HepG2 (cell line): ENCODE results near the gene AGPAT3.

ENCODE experiments used
- CTCF ChIP-seq: sonication (generic); formaldehyde crosslinking; IDR thresholded peaks from 2 replicates; pipeline ENCODE4 v1.5.0; 2020; ENCODE audit warnings: mild to moderate bottlenecking, missing genetic modification reagents, moderate library complexity
- HNF4A ChIP-seq: sonication (generic); formaldehyde crosslinking; IDR thresholded peaks from 2 replicates; pipeline ENCODE4 v1.4.0; 2020; ENCODE audit warnings: missing genetic modification reagents
- HOXA7 ChIP-seq: sonication (generic); formaldehyde crosslinking; IDR thresholded peaks from 2 replicates; pipeline ENCODE4 v1.8.1; 2022; ENCODE audit warnings: mild to moderate bottlenecking, missing genetic modification reagents, moderate library complexity
- MIER2 ChIP-seq: IDR thresholded peaks from 2 replicates; pipeline ENCODE4 v1.6.1; 2016; ENCODE audit warnings: missing biosample characterization, missing genetic modification reagents
- MYNN ChIP-seq: sonication (generic); formaldehyde crosslinking; IDR thresholded peaks from 2 replicates; pipeline ENCODE4 v1.4.0; 2020; ENCODE audit warnings: mild to moderate bottlenecking, low read depth, missing genetic modification reagents
- RAD21 ChIP-seq: fragments of 450-650 bp; formaldehyde crosslinking; IDR thresholded peaks from 2 replicates; pipeline ENCODE4 v1.5.0; 2020; ENCODE audit warnings: mild to moderate bottlenecking
- ZBTB42 ChIP-seq: sonication (generic); formaldehyde crosslinking; IDR thresholded peaks from 2 replicates; pipeline ENCODE4 v1.5.0; 2020; ENCODE audit warnings: mild to moderate bottlenecking, missing genetic modification reagents
- ZNF432 ChIP-seq: sonication (generic); formaldehyde crosslinking; IDR thresholded peaks from 2 replicates; pipeline ENCODE4 v1.5.0; 2020; ENCODE audit warnings: missing genetic modification reagents, mild to moderate bottlenecking, borderline replicate concordance
- ZNF530 ChIP-seq: sonication (generic); formaldehyde crosslinking; IDR thresholded peaks from 2 replicates; pipeline ENCODE4 v1.5.0; 2020; ENCODE audit warnings: low read depth, mild to moderate bottlenecking, missing genetic modification reagents
- ZNF737 ChIP-seq: sonication (generic); formaldehyde crosslinking; IDR thresholded peaks from 2 replicates; pipeline ENCODE4 v1.5.0; 2020; ENCODE audit warnings: missing genetic modification reagents, mild to moderate bottlenecking, borderline replicate concordance
- TF ChIP-seq, protein P1 (sequence below): sonication (generic); formaldehyde crosslinking; IDR thresholded peaks from 2 replicates; pipeline ENCODE4 v1.4.0; 2020; ENCODE audit warnings: mild to moderate bottlenecking, missing genetic modification reagents
- TF ChIP-seq, protein P2 (sequence below): sonication (generic); formaldehyde crosslinking; IDR thresholded peaks from 2 replicates; pipeline ENCODE4 v1.4.0; 2020; ENCODE audit warnings: missing genetic modification reagents, borderline replicate concordance
- TF ChIP-seq, protein P3 (sequence below): IDR thresholded peaks from 2 replicates; pipeline ENCODE4 v1.6.1; 2016; ENCODE audit warnings: missing biosample characterization, missing genetic modification reagents, low read depth
- TF ChIP-seq, protein P4 (sequence below): sonication (generic); formaldehyde crosslinking; IDR thresholded peaks from 2 replicates; pipeline ENCODE4 v1.8.1; 2023; ENCODE audit warnings: mild to moderate bottlenecking, inconsistent platforms, moderate library complexity, missing genetic modification reagents, borderline replicate concordance

DNA sequence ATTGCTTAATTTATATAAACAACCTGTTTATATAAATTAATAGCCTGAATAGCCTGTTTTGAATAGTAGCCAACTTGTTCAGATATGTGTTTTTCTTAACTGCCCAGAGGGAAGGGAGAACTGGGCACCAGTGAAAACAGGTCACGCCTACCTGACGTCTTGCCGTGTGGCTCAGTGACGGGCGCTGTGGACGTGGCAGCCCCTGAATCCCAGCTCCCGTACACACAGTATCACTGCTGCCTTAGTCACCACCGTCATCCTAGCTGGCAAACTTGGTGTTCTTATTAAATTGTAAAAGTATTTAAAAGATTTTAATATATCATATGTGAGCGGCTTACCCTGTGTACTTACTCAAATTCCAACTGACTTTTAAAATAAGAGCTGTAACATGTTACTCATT, 111.6 kb downstream of the AGPAT3 start:
- TF ChIP-seq, protein P1, sequence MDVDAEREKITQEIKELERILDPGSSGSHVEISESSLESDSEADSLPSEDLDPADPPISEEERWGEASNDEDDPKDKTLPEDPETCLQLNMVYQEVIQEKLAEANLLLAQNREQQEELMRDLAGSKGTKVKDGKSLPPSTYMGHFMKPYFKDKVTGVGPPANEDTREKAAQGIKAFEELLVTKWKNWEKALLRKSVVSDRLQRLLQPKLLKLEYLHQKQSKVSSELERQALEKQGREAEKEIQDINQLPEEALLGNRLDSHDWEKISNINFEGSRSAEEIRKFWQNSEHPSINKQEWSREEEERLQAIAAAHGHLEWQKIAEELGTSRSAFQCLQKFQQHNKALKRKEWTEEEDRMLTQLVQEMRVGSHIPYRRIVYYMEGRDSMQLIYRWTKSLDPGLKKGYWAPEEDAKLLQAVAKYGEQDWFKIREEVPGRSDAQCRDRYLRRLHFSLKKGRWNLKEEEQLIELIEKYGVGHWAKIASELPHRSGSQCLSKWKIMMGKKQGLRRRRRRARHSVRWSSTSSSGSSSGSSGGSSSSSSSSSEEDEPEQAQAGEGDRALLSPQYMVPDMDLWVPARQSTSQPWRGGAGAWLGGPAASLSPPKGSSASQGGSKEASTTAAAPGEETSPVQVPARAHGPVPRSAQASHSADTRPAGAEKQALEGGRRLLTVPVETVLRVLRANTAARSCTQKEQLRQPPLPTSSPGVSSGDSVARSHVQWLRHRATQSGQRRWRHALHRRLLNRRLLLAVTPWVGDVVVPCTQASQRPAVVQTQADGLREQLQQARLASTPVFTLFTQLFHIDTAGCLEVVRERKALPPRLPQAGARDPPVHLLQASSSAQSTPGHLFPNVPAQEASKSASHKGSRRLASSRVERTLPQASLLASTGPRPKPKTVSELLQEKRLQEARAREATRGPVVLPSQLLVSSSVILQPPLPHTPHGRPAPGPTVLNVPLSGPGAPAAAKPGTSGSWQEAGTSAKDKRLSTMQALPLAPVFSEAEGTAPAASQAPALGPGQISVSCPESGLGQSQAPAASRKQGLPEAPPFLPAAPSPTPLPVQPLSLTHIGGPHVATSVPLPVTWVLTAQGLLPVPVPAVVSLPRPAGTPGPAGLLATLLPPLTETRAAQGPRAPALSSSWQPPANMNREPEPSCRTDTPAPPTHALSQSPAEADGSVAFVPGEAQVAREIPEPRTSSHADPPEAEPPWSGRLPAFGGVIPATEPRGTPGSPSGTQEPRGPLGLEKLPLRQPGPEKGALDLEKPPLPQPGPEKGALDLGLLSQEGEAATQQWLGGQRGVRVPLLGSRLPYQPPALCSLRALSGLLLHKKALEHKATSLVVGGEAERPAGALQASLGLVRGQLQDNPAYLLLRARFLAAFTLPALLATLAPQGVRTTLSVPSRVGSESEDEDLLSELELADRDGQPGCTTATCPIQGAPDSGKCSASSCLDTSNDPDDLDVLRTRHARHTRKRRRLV (CRISPR knock-in tag), result no peak
- TF ChIP-seq ZNF530 (CRISPR knock-in tag) (no peak), ZNF737 (no peak), CTCF (no peak), ZBTB42 (CRISPR knock-in tag) (no peak), MIER2 (CRISPR knock-in tag) (no peak), HOXA7 (no peak), MYNN (CRISPR knock-in tag) (no peak), ZNF432 (CRISPR knock-in tag) (no peak), RAD21 (CRISPR knock-in tag) (no peak), HNF4A (no peak)
- TF ChIP-seq, protein P2, sequence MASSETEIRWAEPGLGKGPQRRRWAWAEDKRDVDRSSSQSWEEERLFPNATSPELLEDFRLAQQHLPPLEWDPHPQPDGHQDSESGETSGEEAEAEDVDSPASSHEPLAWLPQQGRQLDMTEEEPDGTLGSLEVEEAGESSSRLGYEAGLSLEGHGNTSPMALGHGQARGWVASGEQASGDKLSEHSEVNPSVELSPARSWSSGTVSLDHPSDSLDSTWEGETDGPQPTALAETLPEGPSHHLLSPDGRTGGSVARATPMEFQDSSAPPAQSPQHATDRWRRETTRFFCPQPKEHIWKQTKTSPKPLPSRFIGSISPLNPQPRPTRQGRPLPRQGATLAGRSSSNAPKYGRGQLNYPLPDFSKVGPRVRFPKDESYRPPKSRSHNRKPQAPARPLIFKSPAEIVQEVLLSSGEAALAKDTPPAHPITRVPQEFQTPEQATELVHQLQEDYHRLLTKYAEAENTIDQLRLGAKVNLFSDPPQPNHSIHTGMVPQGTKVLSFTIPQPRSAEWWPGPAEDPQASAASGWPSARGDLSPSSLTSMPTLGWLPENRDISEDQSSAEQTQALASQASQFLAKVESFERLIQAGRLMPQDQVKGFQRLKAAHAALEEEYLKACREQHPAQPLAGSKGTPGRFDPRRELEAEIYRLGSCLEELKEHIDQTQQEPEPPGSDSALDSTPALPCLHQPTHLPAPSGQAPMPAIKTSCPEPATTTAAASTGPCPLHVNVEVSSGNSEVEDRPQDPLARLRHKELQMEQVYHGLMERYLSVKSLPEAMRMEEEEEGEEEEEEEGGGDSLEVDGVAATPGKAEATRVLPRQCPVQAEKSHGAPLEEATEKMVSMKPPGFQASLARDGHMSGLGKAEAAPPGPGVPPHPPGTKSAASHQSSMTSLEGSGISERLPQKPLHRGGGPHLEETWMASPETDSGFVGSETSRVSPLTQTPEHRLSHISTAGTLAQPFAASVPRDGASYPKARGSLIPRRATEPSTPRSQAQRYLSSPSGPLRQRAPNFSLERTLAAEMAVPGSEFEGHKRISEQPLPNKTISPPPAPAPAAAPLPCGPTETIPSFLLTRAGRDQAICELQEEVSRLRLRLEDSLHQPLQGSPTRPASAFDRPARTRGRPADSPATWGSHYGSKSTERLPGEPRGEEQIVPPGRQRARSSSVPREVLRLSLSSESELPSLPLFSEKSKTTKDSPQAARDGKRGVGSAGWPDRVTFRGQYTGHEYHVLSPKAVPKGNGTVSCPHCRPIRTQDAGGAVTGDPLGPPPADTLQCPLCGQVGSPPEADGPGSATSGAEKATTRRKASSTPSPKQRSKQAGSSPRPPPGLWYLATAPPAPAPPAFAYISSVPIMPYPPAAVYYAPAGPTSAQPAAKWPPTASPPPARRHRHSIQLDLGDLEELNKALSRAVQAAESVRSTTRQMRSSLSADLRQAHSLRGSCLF, result no peak
- TF ChIP-seq, protein P3, sequence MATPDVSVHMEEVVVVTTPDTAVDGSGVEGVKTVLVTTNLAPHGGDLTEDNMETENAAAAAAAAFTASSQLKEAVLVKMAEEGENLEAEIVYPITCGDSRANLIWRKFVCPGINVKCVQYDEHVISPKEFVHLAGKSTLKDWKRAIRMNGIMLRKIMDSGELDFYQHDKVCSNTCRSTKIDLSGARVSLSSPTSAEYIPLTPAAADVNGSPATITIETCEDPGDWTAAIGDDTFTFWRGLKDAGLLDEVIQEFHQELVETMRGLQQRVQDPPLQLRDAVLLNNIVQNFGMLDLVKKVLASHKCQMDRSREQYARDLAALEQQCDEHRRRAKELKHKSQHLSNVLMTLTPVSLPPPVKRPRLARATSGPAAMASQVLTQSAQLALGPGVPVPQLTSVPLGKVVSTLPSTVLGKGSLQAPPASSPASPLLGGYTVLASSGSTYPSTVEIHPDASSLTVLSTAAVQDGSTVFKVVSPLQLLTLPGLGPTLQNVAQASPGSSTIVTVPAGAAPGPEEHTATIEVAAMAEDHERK (CRISPR knock-in tag), result no peak
- TF ChIP-seq, protein P4, sequence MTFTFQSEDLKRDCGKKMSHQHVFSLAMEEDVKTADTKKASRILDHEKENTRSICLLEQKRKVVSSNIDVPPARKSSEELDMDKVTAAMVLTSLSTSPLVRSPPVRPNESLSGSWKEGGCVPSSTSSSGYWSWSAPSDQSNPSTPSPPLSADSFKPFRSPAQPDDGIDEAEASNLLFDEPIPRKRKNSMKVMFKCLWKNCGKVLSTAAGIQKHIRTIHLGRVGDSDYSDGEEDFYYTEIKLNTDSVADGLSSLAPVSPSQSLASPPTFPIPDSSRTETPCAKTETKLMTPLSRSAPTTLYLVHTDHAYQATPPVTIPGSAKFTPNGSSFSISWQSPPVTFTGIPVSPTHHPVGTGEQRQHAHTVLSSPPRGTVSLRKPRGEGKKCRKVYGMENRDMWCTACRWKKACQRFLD, result no peak
